Measurements from ENCODE around the gene ST7.
"Not testable (repeated sequence)": the region's sequence is repeated elsewhere in the genome, so short reads cannot be mapped to it uniquely, and the experiment has no call there.

ST7 gene

DNA sequence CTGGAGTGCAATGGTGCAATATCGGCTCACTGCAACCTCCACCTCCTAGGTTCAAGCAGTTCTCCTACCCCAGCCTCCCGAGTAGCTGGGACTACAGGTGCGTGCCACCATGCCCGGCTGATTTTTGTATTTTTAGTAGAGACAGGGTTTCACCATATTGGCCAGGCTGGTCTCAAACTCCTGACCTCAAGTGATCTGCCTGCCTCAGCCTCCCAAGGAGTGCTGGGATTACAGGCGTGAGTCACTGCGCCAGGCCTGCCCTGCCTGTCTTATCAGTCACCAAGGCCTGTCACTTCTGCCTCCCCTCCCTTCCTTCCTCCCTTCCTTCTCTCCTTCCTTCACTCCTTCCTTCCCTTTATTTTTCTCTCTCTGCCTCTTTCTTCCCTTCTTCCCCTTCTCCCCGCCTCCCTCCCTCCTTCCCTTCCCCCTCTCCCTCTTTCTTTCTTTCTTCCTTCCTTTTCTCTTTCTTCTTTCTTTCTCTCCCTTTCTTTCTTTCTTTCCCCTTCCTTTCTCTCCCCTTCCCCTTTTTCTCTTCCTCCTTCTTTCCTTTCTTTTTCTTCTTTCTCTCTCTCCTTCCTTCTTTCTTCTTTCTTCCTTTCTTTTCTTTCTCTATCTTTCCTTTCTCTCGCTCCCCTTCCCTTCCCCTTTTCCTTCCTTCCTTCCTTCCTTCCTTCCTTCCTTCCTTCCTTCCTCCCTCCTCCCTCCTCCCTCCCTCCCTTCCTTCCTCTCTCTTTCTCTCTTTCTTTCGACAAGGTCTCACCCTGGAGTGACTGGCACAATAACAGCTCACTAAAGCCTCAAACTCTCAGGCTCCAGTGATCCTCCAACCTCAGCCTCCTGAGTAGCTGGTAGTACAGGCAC is 3.1 kb upstream of the ST7 start:
- DNase-seq (ENCODE audit: low read depth in 2 of 2, low spot score in 1 of 2) = no peak

DNA sequence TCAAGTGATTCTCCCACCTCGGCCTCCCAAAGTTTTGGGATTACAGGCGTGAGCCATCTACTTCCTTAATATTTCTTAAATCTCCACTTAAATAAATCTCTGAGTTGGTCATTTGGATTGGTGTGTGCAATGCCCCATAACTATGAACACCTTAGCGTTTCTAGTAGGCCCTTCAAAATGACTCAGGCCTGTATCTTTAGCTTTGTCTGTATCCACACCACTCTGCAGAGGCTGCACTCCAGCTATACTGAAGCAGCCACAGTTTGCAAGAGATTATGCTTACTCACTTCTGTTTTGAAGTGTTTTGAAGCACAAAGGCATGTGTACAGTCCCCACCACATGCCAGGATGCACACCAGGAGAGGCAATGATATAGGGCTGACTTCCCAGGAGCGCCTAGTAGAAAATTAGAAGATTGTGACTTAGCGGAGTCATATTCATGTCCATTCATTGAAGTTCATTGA is 2.4 kb upstream of the ST7 start:
- no peak for DNase-seq (ENCODE audit: low read depth in 2 of 2, low spot score in 1 of 2)

DNA sequence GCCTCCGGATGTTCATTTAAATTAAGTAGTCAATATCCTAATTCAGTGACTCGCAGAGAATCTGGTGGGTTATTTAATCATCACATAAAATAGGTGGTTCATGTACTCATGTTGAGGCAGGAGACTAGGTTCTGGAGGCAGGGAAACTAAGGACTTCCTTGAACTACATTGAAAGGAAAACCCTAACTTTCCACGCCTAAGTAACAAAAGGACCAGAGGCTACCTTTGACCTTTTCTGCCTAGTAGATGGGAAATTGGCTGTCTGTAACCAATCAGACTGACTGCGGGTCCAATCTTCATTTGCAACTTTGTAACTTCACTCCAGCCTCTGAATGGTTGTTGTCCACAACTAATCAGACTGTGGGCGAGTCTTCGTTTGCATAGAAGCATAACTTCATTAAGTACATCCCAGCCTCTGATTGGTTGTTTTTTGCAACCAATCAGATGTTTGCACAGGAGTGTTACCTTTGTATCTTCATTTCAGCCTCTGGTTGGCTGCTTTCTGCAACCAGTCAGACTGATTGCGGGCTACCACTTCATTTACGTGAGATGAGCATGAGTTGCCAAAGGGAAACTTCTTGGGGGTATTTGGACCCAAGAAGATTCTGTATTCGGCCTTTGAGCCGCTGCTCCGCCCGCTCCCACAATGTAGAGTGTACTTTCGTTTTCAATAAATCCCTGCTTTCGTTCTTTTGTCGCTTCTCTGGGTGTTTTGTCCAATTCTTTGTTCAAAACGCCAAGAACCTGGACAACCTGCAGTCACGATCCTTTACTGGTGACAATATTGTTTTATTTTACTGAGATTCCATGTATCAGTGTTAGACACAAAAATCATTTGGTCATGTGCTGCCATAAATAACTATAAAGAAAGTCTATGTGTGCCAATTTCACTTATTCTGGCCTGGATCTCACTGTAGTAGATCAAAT is 1.7 kb upstream of the ST7 start:
- DNase-seq (ENCODE audit: low read depth in 2 of 2, low spot score in 1 of 2) = no peak

DNA sequence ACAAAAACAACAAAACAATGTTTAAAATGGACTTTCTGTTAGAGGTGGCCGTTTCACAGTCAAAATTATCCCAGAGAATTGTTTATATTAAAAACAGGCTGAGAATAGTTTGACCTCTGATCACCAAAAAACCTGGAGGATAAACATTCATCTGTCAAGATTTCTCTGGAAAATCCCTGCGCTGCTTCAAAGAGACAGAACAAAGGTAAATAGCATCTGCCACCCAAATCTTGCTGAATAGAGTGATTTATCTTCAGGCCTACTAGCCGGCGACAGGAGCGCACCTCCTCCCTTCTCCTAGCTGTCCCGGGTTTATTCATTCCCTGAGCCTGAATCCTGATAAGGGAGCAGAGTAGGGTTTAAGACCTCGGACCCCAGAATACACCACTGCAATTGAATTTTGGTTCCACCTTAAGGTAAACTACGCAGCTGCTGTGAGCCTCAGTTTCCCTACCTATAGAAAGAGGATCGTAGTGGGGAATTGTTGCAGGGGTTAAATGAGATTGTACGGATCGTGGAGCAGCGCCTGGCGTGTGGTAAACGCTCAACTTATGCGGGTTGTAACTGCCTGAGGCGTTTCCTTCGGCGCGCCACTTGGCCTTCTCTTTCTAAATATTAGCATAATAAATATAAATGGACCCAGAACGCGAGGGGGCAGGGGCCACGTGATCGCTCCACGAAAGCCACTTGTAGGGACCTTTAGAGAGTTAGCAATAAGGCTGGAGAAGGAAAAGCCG is 498 bp upstream of the ST7 start:
- no peak for DNase-seq (ENCODE audit: low read depth in 2 of 2, low spot score in 1 of 2)

DNA sequence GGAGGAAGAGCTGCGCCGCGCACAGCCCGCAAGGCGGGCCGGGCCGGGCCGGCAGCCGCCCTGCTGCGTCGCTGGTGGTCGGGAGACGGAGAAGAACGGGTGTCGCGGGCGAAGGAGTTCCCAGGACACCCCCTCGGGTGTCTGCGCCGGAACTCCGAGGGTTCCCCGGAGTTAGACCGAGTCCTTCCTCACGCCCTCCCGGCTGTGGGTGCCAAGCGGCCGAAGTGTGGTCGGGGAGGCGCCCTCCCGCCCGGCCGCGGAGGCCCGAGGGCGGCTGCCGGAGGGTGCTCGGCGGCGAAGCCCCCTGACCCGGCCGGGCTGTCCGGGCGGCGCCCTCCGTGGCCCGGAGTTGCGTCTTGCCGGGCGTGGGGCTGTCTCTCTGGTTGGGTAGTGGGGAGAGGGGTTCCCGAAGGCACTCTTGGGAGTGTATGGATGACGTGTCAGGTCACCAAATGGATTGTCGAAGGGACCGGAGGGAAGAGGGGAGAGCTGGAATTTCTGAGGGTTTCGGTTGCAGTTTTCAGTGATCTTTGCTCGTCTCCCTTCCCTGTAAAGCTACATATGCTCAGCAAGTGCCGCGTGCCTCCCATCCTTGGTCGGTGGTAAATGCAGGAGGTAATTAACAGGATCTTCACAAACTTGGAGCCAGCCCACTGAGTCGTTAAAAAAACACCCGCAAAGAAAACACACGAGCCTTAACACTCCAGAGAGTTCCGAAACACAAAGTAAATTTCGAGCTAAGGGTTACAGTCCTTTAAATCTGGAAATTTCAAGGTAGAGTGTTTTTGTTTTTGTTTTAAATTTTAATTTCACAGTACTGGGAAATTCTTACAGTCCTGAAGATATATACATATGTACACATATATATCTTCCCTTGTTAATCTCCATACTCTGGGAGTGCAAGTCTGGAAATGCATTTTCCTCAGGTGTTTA is 871 bp downstream of the ST7 start:
- DNase-seq (ENCODE audit: low read depth in 2 of 2, low spot score in 1 of 2) = no peak

DNA sequence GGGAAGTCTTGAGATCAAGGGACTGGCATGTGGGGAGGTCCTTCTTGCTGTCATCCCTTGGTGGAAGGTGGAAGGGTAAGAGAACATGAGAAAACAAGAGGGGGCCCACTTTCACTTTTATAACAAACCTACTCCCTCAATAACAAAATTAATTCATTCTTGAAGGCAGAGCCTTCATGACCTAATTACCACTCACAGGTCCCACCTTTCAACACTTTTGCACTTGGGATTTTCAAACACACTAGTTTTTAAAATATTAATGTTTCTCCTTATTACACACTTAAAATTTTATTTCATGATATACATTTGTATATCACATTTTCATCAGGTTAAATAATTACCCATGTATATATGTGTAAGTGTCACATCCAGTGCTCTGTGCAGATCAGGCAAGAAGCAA is 2.0 kb downstream of the ST7 start:
- no peak for DNase-seq (ENCODE audit: low read depth in 2 of 2, low spot score in 1 of 2)

DNA sequence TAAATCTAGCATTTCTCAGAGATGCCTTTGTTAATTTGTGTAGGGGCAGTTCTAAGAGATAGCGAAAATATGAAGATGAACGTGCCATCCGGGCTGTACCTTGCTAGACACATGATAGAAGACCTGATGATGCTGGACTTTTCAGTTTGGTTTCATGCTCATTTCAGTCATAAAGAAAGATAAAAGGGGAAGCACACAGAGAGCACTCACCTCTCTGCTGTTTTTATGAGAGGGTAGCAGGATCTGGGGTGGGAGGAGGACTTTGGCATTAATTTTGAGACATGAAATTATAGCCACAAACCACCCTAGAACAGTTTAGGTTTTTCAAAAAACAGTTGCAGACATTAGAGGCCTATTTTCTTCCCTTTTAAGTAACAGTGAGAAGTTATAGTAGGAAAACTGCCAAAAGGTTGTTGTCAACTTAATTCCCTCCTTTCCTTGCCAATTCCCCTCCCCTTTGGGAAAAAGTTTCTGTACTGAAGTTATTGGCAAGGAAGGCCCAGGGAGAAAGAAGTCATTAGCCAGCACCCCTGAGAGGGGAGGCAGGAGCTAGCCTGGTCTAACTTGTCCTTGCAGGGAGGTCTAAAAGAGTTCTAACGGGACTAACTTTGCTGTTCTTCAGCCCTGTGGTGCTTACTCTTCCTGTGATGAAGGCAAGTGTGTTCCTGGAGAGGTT is 2.6 kb downstream of the ST7 start:
- DNase-seq (ENCODE audit: low read depth in 2 of 2, low spot score in 1 of 2) = no peak

DNA sequence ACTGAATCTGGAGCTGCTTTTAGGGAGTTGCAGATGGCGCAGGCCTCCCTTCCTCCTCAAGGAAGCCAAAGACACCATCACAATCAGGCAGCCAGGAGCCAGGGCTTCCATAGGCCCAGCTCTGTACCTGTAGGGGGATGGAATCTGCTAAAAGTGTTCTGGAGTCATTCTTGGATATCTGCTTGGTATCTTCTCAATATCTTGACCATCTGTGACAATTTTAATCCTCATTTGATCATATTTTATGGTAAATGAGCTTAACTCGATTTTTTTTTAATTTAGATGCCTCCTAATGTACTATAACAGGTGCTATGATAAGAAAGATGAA is 3.1 kb downstream of the ST7 start:
- no peak for DNase-seq (ENCODE audit: low read depth in 2 of 2, low spot score in 1 of 2)

DNA sequence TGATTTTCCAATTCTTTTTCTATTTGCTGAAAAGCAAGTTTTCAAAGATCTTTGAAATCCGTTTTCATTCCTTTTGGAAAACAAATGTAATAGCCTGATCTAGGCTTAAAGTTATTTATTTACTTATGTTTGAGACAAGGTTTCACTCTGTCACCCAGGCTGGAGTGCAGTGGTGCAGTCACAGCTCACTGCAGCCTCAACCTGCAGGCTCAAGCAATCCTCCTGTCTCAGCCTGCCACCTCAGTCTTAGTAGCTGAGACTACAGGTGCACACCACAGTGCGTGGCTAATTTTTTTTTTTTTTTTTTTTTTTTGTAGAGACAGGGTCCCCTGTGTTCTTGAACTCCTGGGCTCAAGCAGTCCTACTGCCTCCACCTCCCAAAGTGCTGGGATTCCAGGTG is 4.6 kb downstream of the ST7 start:
- DNase-seq (ENCODE audit: low read depth in 2 of 2, low spot score in 1 of 2) = no peak

DNA sequence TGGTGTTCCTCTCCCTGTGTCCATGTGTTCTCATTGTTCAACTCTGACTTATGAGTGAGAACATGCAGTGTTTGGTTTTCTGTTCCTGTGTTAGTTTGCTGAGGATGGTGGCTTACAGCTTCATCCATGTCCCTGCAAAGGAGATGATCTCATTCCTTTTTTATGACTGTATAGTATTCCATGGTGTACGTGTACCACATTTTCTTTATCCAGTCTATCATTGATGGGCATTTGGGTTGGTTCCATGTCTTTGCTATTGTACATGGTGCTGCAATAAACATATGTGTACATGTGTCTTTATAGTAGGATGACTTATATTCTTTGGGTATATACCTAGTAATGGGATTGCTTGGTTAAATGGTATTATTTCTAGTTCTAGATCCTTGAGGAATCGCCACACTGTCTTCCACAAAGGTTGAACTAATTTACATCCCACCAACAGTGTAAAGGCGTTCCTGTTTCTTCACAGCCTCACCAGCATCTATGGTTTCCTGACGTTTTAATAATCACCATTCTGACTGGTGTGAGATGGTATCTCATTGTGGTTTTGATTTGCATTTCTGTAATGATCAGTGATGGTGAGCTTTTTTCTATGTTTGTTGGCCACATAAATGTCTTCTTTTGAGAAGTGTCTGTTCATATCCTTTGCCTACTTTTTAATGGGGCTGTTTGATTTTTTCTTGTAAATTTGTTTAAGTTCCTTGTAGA is 8.8 kb downstream of the ST7 start:
- DNase-seq (ENCODE audit: low read depth in 2 of 2, low spot score in 1 of 2) = not testable (repeated sequence)

DNA sequence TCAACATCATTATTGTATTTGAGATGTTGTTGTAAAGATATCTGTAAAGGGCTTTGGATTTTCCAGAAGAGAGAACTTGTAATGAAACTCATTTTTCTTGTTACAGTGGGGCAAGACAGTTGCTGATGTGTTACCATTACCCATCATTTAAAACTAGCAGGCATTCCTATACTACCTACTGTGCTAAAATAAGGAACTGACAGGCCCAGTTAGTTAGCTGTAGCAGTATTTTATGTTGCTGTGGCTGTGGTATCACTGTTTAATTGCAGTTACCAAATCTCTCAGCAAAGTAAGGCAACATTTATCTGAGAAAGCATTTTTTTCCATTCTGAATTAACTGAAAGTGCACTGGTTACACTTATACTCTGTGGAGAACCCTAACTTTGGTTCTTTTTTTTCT is 9.9 kb downstream of the ST7 start:
- DNase-seq (ENCODE audit: low read depth in 2 of 2, low spot score in 1 of 2) = no peak

DNA sequence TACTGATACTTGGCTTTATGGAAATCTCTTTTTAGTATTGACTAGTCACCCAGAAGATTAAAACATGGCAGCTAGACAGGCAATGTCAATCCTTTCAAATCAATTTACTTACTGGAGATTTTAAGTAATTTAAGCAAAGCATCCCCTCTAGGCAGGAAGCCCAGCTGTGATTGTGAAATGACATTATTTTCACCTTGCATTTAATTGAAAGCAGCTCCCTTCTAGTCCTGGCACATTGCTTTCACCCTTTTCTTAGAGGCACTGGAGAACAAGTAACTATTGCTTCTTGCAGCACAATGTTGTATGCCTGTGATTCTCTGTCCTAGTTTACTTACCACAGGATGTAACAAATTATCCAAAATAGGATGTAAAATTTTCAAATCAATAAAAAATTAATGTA is 13.3 kb downstream of the ST7 start:
- DNase-seq (ENCODE audit: low read depth in 2 of 2, low spot score in 1 of 2) = no peak

DNA sequence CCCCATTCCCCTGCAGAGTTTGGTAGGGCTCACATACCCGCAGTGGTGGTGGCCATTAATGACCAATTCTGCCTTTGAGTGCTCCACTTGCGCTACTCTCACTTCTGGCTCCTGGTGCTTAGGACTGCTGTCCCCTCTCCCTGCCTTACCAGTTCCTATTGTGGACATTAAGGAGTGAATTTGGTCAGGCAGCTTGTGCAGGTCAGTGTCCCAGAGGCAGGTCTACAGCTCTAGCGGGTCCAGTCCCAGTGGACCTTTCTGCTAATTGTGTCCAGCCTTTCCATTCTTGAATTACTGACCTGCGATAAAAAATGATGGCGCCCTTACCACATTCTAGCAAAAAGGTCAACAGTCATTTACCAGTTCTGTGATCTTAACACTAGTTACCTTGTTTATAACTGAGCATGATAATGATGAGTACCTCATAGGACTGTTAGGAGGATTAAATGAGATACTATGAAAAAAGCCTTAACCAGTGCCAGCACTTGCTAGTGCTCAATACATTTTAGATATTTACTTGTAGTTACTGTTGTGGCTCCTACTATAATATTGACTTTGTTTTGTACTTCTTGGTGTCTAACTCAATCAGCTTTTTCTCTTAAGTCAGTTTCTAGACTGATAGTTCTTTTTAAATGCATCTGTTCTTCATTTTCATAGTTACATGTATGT is 14.1 kb downstream of the ST7 start:
- DNase-seq (ENCODE audit: low read depth in 2 of 2, low spot score in 1 of 2) = no peak

DNA sequence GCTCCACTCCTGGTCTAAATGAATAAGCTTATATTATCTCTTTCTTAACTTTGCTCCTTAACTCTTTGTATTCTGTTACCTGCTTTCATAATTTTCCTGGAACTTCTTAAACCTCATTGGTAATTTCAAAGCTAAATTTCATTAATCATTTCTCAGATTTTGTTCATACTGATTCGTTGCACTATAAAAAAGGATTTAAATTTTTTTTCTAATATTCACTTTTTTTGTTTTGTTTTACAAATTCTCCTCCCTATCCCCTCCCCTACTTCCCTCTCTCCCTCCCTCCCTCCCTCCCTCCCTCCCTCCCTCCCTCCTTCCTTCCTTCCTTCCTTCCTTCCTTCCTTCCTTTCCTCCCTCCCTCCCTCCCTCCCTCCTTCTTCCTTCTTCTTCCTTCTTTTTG is 14.7 kb downstream of the ST7 start:
- no peak for DNase-seq (ENCODE audit: low read depth in 2 of 2, low spot score in 1 of 2)

DNA sequence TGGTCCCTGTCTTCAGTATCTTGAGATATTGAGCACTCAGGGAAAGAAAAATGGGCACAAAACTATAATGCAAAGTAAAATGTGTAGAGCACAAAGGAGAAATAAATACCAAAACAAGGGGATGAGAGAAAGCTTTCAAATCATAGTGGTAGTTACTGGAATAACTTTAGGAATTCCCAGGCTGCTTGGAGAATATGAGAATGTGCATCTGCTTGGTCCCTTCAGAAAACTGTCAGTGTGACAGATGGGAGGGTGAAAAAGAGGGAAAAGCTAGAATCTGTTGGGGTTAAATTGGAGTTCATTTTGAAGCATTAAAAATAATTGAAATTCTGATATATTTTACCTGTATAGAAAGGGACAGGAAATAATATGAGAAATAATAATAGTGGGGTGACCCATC is 15.3 kb downstream of the ST7 start:
- no peak for DNase-seq (ENCODE audit: low read depth in 2 of 2, low spot score in 1 of 2)

DNA sequence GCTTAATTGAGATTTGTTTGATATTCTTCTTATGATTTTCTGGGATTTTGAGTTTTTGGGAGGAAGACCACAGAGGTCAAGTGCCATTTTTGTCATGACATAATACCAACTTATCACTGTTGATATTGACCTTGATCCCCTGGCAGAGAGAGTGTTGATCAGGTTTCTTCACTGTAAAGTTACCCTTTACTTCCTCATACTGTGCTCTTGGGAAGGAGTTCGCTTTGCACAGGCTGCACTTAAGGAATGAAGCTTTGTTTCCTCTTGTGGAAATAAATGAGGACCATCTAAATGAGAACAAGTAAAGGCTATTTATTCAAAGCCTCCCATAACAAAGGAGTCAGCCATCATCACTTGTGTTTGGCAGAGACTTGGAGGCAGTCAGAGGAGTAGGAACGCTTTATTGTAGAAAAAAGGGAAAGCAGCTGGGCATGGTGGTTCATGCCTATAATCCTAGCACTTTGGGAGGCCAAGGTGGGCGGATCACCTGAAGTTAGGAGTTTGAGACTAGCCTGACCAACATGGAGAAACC is 16.1 kb downstream of the ST7 start:
- no peak for DNase-seq (ENCODE audit: low read depth in 2 of 2, low spot score in 1 of 2)

DNA sequence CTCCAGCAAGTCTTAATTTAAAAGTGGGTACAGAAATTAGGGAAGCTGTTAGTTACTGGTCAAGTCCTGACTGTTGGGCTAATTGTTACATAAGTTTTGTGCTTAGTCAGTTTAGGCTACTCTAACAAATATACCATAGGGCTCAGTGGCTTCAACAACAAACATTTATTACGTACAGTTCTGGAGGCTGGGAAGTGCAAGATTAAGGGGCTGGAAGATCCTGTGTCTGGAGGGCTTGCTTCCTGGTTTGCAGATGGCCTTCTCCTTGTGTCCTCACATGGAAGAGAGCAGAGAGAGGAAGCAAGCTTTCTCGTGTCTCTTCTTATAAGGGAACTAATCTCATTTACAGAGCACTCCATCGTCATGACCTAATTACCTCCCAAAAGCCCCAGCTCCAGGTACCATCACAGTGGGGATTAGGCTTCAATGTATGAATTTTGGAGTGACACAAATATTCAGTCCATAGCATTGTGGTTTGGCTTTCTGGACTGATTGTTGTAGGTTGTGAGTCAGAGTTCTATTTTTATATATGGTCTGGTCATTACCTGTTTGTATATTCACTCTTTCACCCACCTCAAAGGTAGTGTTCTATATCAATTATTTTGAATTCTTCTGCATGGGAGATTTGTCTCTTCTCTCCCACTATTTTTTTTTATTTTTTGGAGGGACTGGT is 17.1 kb downstream of the ST7 start:
- no peak for DNase-seq (ENCODE audit: low read depth in 2 of 2, low spot score in 1 of 2)

DNA sequence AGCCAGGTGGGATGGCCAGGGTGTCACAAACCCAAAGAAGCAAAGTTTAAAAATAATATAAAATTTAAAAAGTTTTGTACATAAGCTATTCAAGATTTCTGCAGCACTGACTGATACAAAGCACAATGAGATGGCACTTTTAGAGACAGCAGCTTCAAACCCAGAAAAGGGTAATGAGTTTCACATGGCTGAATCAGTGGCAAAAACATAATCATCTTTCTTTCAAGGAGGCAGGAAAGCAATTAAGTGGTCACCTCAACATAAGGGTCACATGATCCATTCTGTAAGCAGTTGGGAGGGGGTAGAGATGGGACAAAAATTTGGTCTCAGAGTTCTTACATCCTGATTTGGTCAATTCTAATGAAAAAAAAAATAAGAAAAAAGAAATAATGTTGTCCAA is 17.9 kb downstream of the ST7 start:
- not testable (repeated sequence) for DNase-seq (ENCODE audit: low read depth in 2 of 2, low spot score in 1 of 2)

Measured in stimulated activated CD8-positive, alpha-beta memory T cell treated with anti-CD3 and anti-CD28 coated beads, Interleukin-4, amount 100 ng/mL, for 4 hours (primary cell).